HL-60 (cell line): ENCODE results near the gene FBXO34.

Experiments used
- DNase-seq, 2 experiments: peaks; one replicate each; pipeline ENCODE4 v3.0.0-alpha.2; 2010 to 2020; ENCODE audit warnings: low read depth in 1 of 2, low spot score in 1 of 2
- H3K27ac ChIP-seq: fragments of 250-450 bp; sonication (Bioruptor Pico); replicated peaks from 2 replicates; pipeline ENCODE4 v1.5.1; 2020; ENCODE audit warnings: mild to moderate bottlenecking, moderate library complexity
- H3K27me3 ChIP-seq: fragments of 250-450 bp; sonication (Bioruptor Pico); 2 replicates; pipeline ENCODE4 v1.5.1; 2021; ENCODE audit warnings: mild to moderate bottlenecking, moderate library complexity; ENCODE audit not compliant: insufficient read depth, poor library complexity, severe bottlenecking
- H3K4me3 ChIP-seq: replicated peaks from 2 replicates; pipeline ENCODE4 v1.5.1; 2011; ENCODE audit warnings: mild to moderate bottlenecking, control low read depth, low read length; ENCODE audit not compliant: insufficient read depth
- CTCF ChIP-seq: IDR thresholded peaks from one replicate; pipeline ENCODE4 v1.5.1; 2011; ENCODE audit warnings: low read length, control low read depth, inconsistent platforms; ENCODE audit not compliant: insufficient read depth
- GABPA ChIP-seq: IDR thresholded peaks from 2 replicates; pipeline ENCODE4 v1.6.1; 2012; ENCODE audit warnings: low read depth
- POLR2AphosphoS5 ChIP-seq: IDR thresholded peaks from 2 replicates; pipeline ENCODE4 v1.6.1; 2012; ENCODE audit warnings: low read depth
- REST ChIP-seq: IDR thresholded peaks from 2 replicates; pipeline ENCODE4 v1.6.1; 2012; ENCODE audit warnings: low read depth; ENCODE audit not compliant: insufficient replicate concordance
- SPI1 ChIP-seq: IDR thresholded peaks from 2 replicates; pipeline ENCODE4 v1.6.1; 2012; ENCODE audit warnings: low read depth, mild to moderate bottlenecking, borderline replicate concordance

Gene FBXO34

GRCh38 chr14:55265197-55265596 lies 6.0 kb upstream of the FBXO34 start:
- Histone ChIP-seq H3K27me3 (no peaks in the 10 kb centered on the region), H3K4me3 (no peak overlapping the region), H3K27ac (peak overlapping the region; percentile 51)
- TF ChIP-seq GABPA (peak; percentile 83), CTCF (no peak), REST (no peak), POLR2AphosphoS5 (no peak), SPI1 (peak; percentile 99)
- peak; percentile 44 to 78 for DNase-seq

GRCh38 chr14:55267820-55268219 lies 3.4 kb upstream of the FBXO34 start:
- no peak for DNase-seq

DNA sequence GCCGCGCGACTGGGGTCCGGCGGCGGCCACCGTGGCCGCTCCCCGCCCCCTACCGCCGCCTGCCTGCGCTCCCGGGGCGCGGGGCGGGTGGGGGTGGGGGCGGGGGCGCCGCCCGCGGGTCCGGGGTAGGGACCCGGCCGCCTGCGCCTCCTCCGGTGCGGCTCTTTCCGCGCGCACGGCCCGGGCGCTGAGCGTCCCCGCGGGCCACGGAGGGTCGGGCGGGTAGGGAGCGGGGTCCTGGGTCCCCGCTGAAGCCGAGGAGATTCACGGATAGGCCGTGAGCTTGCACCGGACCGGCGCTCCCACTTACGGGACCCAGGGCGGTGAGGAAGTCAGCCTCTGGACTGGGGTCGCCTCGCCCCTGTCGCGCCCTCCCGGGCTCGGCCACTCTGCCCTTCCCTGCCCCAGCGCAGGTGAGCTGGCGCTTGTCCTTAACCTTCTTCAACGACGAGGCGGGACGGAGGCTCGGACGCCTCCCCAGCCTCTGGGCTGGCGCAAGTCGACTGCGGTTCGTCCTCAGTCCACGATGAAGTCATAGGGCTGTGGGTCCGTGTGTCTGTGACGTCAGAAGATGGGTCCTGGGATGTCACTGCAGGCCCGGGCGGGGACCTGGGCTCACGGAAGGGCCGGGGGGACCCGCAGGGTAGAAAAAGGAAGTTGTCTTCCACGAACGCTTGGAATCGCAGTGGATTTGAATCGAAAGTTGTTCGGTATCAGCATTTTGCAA lies 514 bp downstream of the FBXO34 start:
- Histone ChIP-seq H3K27me3 (no peaks in the 10 kb centered on the region), H3K4me3 (peak overlapping the region; percentile 95), H3K27ac (peak overlapping the region; percentile 93)
- TF ChIP-seq GABPA (peak; percentile 26; the same call in 1 of the 2 replicates), POLR2AphosphoS5 (peak; percentile 80), SPI1 (no peak)
- DNase-seq = peak; percentile 82 to 86

More at GRCh38 chr14:55267820-55268219, 3.4 kb upstream of the FBXO34 start:
- H3K4me3 ChIP-seq = no peak overlapping the region
- no peak overlapping the region for H3K27ac ChIP-seq
- no peaks in the 10 kb centered on the region for H3K27me3 ChIP-seq
- TF ChIP-seq CTCF = no peak
- TF ChIP-seq SPI1 = no peak

DNA sequence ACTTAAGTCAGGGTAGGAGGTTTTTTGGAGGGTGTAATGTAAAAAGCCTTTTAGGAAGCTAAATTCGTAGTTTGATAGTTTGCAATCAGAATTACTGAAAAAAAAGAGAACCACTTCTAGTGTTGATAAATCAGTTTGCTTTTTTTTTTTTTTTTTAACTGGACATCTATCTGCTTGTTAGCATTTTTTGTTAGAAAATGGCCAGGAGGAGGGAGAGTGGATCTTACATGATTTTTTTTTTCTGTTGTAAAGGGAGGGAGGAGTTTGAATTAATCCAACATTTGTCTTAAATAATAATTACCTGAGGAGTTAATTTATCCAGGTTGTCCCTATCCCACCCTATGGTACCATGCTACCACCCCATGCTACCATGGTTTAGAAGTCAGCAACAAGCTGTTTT lies 1.2 kb downstream of the FBXO34 start:
- no peak for DNase-seq
- Histone ChIP-seq H3K4me3 (peak overlapping the region; percentile 95), H3K27ac (peak overlapping the region; percentile 93), H3K27me3 (no peaks in the 10 kb centered on the region)
- TF ChIP-seq POLR2AphosphoS5 (no peak), CTCF (no peak), REST (no peak), GABPA (no peak)
